AG10803 (cell line): Measurements from ENCODE around the gene TMEM123.

ENCODE experiments used
- DNase-seq: peaks from one replicate; pipeline ENCODE4 v3.0.0; 2010; ENCODE audit warnings: low read depth
- H3K4me3 ChIP-seq: 2 replicates; pipeline ENCODE4 v1.5.1; 2011; ENCODE audit warnings: mild to moderate bottlenecking, low read length, control low read depth
- CTCF ChIP-seq: conservative IDR thresholded peaks from 2 replicates; pipeline ENCODE4 v1.5.1; 2011; ENCODE audit warnings: mild to moderate bottlenecking, low read length, control low read depth, inconsistent platforms

Gene TMEM123

GRCh38 chr11:102467080-102467708 is 14.6 kb upstream of the TMEM123 start:
- DNase-seq = no peak
- no peak for TF ChIP-seq CTCF
- no peak overlapping the region for H3K4me3 ChIP-seq

- DNase-seq = no peak
- H3K4me3 ChIP-seq = no peak overlapping the region
- TF ChIP-seq CTCF = no peak
Observed at GRCh38 chr11:102465696-102466095, 13.1 kb upstream of the TMEM123 start.

- DNase-seq = no peak
- no peak for TF ChIP-seq CTCF
- H3K4me3 ChIP-seq = no peak overlapping the region
Observed at GRCh38 chr11:102464859-102465500, 12.4 kb upstream of the TMEM123 start.

- no peak for TF ChIP-seq CTCF
- H3K4me3 ChIP-seq = no peak overlapping the region
- no peak for DNase-seq
Observed at GRCh38 chr11:102464037-102464436, 11.5 kb upstream of the TMEM123 start.

- DNase-seq = no peak
- no peak for TF ChIP-seq CTCF
- no peak overlapping the region for H3K4me3 ChIP-seq
Observed at GRCh38 chr11:102462610-102463009, 10.0 kb upstream of the TMEM123 start.

- no peak for DNase-seq
- no peak for TF ChIP-seq CTCF
- H3K4me3 ChIP-seq = no peak overlapping the region
Observed at GRCh38 chr11:102459393-102459792, 6.8 kb upstream of the TMEM123 start.

- DNase-seq = no peak
- TF ChIP-seq CTCF = no peak
- no peak overlapping the region for H3K4me3 ChIP-seq
Observed at GRCh38 chr11:102458548-102458947, 6.0 kb upstream of the TMEM123 start.
